Measurements from ENCODE around the gene PPAT. TPM values are rescaled to one million over a fixed set of nuclear protein-coding genes. Genes with fewer than 3 reads are reported as not detected.
A peak's percentile ranks its signal among the peaks of the same experiment; 100 is the strongest.

Gene PPAT
- total and polyA plus RNA-seq, 2 donors (not counting 1 experiment from before 2014, with no cell fraction given): 3.2 to 9.2 TPM

DNA sequence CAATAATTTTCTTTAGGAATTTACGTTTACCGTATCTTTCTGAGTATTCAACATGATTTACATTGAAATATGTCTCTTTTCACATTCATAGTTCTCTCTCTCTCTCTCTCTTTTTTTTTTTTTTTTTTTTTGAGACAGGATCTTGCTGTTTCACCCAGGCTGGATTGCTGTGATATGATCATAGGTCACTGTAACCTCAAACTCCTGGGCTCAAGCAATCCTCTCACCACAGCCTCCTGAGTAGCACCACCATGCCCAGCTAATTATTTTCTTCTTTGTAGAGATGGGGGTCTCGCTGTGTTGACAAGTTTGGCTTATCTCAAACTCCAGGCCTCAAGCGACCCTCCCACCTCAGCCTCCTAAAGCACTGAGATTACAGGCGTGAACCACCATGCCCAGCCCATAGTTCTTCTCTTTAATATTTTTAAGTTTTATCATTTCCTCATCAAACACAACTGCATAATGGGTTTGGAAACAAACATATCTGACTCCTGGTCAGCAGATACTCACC, 41.8 kb upstream of the PPAT start:
- Mint-ChIP-seq H3K27ac (no peak overlapping the region), H3K4me3 (no peak overlapping the region), H3K27me3 (no peaks in the 10 kb centered on the region), H3K4me1 (no peaks in the 10 kb centered on the region), H3K9me3 (ENCODE audit: insufficient read depth) (no peaks in the 10 kb centered on the region)
- Histone ChIP-seq H4K20me1 (ENCODE audit: control insufficient read depth, insufficient read depth, low read length, poor library complexity, severe bottlenecking) (peaks cover 6% of the 10 kb centered on the region), H3K79me2 (ENCODE audit: control insufficient read depth, insufficient read depth, low read length) (peaks cover 20% of the 10 kb centered on the region), H3K9ac (ENCODE audit: low read length) (no peak overlapping the region), H3K27me3 (replicated peaks in 1 of 4; ENCODE audit: control extremely low read depth in 1 of 4, control insufficient read depth in 3 of 4, insufficient read depth in 4 of 4, low read length in 3 of 4) (no peaks in the 10 kb centered on the region), H3K4me1 (ENCODE audit: control insufficient read depth in 2 of 2, insufficient read depth in 2 of 2, low read length in 2 of 2) (peaks cover 0 to 2% of the 10 kb centered on the region in 2 donors), H3K9me3 (ENCODE audit: control extremely low read depth in 1 of 3, control insufficient read depth in 2 of 3, insufficient read depth in 1 of 3, low read length in 2 of 3) (no peaks in the 10 kb centered on the region), H2AFZ (ENCODE audit: insufficient read depth, low read depth, low read length, poor library complexity, severe bottlenecking) (no peak overlapping the region), H3K4me3 (ENCODE audit: control extremely low read depth in 1 of 5, extremely low read depth in 1 of 5, insufficient read depth in 1 of 5, low read depth in 2 of 5, low read length in 4 of 5) (no peak overlapping the region), H3K4me2 (replicated peaks; ENCODE audit: low read depth, low read length, poor library complexity, severe bottlenecking) (no peak overlapping the region), H3K27ac (ENCODE audit: low read length in 2 of 2) (no peak overlapping the region), H3K36me3 (replicated peaks in 1 of 2; ENCODE audit: control extremely low read depth in 1 of 2, control insufficient read depth in 1 of 2, extremely low read depth in 1 of 2, insufficient read depth in 2 of 2, low read length in 1 of 2) (peaks cover 0 to 75% of the 10 kb centered on the region in 2 experiments)
- no CpG with 5 or more reads among the region's 5 CpGs for WGBS (ENCODE audit: insufficient coverage)
- ChIA-PET POLR2A (no interaction called here), CTCF (no interaction called here)
- ATAC-seq (ENCODE audit: low read depth) (no peak), DNase-seq (no peak)
- intact Hi-C loops (cut with micrococcal nuclease): no loop called here
- TF ChIP-seq EZH2 (IDR thresholded peaks at IDR 0.05; ENCODE audit: borderline replicate concordance, insufficient read depth, low read depth, low read length, poor library complexity, severe bottlenecking): no peak
- TF ChIP-seq, protein P1, sequence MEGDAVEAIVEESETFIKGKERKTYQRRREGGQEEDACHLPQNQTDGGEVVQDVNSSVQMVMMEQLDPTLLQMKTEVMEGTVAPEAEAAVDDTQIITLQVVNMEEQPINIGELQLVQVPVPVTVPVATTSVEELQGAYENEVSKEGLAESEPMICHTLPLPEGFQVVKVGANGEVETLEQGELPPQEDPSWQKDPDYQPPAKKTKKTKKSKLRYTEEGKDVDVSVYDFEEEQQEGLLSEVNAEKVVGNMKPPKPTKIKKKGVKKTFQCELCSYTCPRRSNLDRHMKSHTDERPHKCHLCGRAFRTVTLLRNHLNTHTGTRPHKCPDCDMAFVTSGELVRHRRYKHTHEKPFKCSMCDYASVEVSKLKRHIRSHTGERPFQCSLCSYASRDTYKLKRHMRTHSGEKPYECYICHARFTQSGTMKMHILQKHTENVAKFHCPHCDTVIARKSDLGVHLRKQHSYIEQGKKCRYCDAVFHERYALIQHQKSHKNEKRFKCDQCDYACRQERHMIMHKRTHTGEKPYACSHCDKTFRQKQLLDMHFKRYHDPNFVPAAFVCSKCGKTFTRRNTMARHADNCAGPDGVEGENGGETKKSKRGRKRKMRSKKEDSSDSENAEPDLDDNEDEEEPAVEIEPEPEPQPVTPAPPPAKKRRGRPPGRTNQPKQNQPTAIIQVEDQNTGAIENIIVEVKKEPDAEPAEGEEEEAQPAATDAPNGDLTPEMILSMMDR (IDR thresholded peaks at IDR 0.05): no peak

DNA sequence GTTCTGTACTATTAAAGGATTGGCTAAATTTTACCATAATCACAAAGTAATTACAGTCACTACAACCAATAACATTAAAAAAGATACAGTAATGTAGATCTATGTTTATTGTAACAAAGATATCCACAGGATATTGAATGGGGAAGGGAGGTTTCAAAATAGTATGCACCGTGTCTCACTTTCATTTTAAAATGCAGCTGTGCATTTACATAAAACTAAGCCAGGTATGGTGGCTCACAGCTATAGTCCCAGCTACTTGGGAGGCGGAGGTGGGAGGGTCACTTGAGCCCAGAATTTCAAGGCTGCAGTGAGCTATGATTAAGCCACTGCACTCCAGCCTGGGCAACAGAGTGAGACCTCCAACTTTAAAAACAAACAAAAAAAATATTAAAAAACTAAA, 40.5 kb upstream of the PPAT start:
- no peak overlapping the region for H3K27ac Mint-ChIP-seq
- ChIA-PET POLR2A (no interaction called here), CTCF (interaction anchor here (0.6 kb wide), 1 partner anchor 71 kb away, joined by 3 read pairs; no protein-coding TSS in a partner anchor)
- H3K9me3 Mint-ChIP-seq (ENCODE audit: insufficient read depth): no peaks in the 10 kb centered on the region
- TF ChIP-seq, protein P1 (IDR thresholded peaks at IDR 0.05): no peak
- TF ChIP-seq EZH2 (IDR thresholded peaks at IDR 0.05; ENCODE audit: borderline replicate concordance, insufficient read depth, low read depth, low read length, poor library complexity, severe bottlenecking): no peak
- no peak overlapping the region for H3K9ac ChIP-seq (ENCODE audit: low read length)
- H3K9me3 ChIP-seq (ENCODE audit: control extremely low read depth in 1 of 3, control insufficient read depth in 2 of 3, insufficient read depth in 1 of 3, low read length in 2 of 3): no peaks in the 10 kb centered on the region
- no peak for ATAC-seq (ENCODE audit: low read depth)
- H3K4me3 ChIP-seq (ENCODE audit: control extremely low read depth in 1 of 5, extremely low read depth in 1 of 5, insufficient read depth in 1 of 5, low read depth in 2 of 5, low read length in 4 of 5): no peak overlapping the region
- peaks cover 7% of the 10 kb centered on the region for H4K20me1 ChIP-seq (ENCODE audit: control insufficient read depth, insufficient read depth, low read length, poor library complexity, severe bottlenecking)
- H2AFZ ChIP-seq (ENCODE audit: insufficient read depth, low read depth, low read length, poor library complexity, severe bottlenecking): no peak overlapping the region
- H3K27me3 Mint-ChIP-seq: no peaks in the 10 kb centered on the region
- DNase-seq: no peak
- H3K4me1 Mint-ChIP-seq: no peaks in the 10 kb centered on the region
- H3K27me3 ChIP-seq (replicated peaks in 1 of 4; ENCODE audit: control extremely low read depth in 1 of 4, control insufficient read depth in 3 of 4, insufficient read depth in 4 of 4, low read length in 3 of 4): no peaks in the 10 kb centered on the region
- peaks cover 32% of the 10 kb centered on the region for H3K79me2 ChIP-seq (ENCODE audit: control insufficient read depth, insufficient read depth, low read length)
- peaks cover 0 to 2% of the 10 kb centered on the region in 2 donors for H3K4me1 ChIP-seq (ENCODE audit: control insufficient read depth in 2 of 2, insufficient read depth in 2 of 2, low read length in 2 of 2)
- peaks cover 0 to 84% of the 10 kb centered on the region in 2 experiments for H3K36me3 ChIP-seq (replicated peaks in 1 of 2; ENCODE audit: control extremely low read depth in 1 of 2, control insufficient read depth in 1 of 2, extremely low read depth in 1 of 2, insufficient read depth in 2 of 2, low read length in 1 of 2)
- peak overlapping the region in 1 of 2 donors; percentile 41 for H3K27ac ChIP-seq (ENCODE audit: low read length in 2 of 2)
- WGBS (ENCODE audit: insufficient coverage): 20% methylated on average over 1 of the region's 2 CpGs
- intact Hi-C loops (cut with micrococcal nuclease): no loop called here
- H3K4me3 Mint-ChIP-seq: no peak overlapping the region
- no peak overlapping the region for H3K4me2 ChIP-seq (replicated peaks; ENCODE audit: low read depth, low read length, poor library complexity, severe bottlenecking)
